GM18507 (cell line): Measurements from ENCODE around the gene PTPRM.

Experiments
- DNase-seq: peaks from one replicate; pipeline ENCODE4 v3.0.0; 2011; ENCODE audit warnings: low read depth; ENCODE audit not compliant: insufficient read length; ENCODE audit errors: extremely low spot score
- FAIRE-seq: peaks from 2 replicates; lab custom pipeline; 2011; peaks lifted over from hg19 to GRCh38; lab: Jason Lieb, UNC

Gene PTPRM

DNA sequence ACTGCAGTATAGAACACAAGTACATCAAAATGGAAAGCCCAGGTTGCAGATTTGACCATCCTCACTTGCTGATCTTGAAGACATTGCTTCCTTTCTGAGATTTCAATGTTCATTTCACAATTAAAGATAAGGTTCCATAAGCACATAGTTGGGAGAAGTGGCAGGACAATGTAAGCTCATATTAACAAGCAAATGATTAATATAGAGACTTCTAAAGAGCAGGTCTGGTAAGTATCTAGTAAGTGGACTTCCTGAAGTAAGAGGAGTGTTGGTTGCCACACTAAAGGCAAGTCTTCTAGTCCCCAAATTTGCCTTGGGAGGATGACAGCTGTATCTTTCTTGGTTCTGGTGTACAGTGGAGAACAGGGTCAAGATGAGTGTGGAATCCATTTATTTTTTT is 1.4 kb upstream of the PTPRM start:
- DNase-seq (no peak), FAIRE-seq (no peak)

- DNase-seq: no peak
- FAIRE-seq: no peak
Observed at GRCh38 chr18:7566244-7566566, 911 bp upstream of the PTPRM start.

DNA sequence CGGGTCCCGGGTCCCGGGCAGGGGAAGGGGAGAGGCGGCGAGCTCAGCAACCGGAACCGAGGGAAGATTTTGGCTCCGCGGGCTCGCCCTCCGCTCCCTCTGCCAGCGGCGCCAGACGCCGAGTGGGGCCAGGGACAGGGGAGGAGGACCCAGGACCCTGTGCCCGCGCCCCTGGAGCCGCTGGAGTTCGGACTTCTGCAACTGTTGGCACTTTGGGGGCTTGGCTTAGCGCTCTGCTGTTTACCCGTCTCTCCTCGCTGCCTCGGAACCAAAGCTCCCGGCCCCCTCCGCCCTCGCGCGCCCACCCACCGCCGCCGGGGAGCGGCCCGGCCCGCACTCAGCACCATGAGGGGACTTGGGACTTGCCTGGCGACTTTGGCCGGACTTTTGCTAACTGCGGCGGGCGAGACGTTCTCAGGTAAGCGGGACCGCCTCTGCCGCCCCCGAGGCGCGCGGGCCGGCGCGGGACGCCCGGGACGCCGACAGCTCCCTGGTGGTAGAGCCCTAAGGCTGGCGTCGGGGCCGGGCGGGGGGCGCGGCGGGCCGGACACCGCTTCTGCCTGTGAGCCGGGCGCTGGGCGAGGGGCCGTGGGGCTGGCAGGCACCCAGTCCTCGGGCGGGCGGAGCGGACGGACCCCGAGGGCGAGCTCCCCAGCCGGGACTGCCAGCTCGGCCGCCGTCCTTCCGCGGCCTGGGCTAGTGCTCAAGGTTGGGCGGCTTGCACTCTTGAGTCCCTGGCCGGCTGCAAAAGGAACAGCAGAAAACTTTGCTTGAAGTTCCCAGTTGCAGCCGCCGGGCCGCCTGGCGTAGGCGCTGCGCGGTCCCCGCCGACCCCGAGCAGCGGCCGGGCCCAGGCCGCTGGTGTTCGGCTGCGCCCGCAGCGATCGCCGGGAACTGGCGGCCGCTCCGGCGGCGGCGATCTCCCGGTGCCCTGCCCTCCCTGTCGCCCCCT is 634 bp downstream of the PTPRM start:
- DNase-seq: no peak
- no peak for FAIRE-seq

DNA sequence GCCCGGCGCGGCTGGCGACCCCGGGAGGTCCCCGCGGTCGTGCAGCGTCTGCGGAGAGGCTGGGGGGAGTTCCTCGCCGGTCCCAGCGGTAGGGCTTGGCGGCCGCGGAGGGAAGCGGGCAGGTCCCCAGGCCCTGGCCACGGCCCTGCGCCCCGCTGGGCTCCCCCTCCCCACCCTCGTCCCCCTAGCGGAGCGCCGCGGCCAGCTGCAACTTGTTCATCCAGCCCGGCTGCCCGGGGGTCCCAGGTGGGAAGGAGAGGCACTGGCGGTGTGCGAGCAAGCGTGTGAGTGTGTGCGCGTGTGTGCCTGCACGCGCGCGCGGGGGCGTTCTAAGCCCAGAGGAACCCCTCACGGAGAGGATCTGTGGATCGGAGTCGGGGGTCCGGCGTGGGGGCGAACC is 1.3 kb downstream of the PTPRM start:
- no peak for FAIRE-seq

DNA sequence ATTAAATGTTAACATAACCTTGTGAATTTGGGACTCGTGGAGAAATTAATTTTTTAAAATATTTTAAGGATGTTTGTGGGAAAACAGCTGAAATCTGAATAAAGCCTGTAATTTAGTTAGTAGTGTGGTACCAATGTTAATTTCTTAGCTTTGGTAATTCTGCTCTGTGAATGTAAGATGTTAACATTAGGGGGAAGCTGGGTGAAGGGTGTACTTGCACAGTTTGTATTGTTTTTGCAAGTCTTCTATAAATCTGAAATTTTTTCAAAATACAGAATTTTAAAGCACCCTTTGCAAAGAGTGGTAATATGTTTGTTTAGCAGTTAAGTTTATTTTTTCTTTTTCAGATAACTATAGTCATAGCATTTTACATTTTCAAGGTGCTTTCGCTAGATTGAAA is 4.5 kb downstream of the PTPRM start:
- no peak for DNase-seq
- FAIRE-seq: no peak

More for the DNA sequence above, 1.3 kb downstream of the PTPRM start:
- no peak for DNase-seq

DNA sequence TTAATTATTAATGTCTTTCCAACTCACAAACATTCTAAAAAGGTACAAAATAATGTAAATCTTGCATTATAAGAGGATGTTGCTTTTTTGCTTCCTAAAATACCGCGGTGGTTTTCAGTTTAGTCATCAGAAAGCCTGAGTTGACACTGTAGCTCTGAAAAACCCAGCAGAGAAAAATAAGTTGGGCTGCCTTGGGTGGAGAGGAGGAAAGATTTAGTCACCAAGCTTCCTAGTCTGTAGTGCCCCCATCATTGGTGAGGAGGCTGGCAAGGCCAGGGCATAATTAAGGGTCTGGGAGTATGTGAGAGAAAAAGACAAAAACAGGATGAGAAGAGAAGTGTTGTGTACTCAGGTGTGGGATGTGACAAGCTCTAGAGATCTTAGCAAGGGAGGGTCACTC is 5.7 kb downstream of the PTPRM start:
- no peak for FAIRE-seq
- no peak for DNase-seq

DNA sequence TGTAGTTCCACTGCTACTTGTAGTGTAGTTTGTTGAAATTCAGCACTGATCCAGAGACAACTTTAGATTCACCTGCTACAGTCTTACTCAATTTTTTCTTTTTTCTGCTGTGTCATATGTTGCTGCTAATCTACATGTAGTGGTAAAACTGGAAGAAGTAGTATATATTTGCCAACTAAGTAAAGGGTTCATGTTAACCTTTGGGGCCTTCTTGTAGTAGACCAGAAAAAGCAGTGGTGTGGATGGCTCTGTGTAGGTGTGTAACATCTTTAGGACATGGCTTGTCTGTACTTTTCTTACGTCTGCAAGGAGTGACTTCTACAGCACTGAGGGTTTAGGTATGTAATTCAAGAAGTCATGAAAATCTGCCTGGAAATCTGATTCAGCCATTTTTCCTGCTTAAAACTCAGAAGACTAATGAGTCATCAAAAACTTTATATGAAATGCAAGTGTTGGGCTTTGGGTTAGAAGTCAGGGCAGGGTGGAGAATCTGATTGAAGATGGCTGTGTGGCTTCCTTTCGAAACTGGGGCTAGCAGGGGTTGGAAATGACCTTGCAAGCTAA is 8.4 kb downstream of the PTPRM start:
- FAIRE-seq: no peak

GRCh38 chr18:7576077-7576476 is 9.0 kb downstream of the PTPRM start:
- FAIRE-seq (no peak), DNase-seq (no peak)

More for the DNA sequence above, 8.4 kb downstream of the PTPRM start:
- no peak for DNase-seq

DNA sequence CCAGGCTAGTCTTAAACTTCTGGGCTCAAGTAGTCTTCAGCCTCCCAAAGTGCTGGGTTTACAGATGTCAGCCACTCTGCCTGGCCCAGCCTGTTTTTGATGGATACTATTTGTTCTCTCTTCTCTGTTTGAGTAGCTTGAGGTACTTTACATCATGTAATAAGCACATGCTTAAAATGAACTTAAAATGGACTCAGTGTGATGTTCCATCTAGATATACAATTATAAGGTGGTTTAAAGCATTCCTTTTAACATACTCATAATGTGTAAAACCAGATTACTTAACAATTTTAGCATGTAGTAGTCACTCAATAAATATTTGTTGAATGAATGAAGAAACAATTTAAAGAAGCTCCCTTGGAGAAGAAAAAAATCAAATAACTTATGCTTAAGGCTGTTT is 9.6 kb downstream of the PTPRM start:
- DNase-seq: no peak

DNA sequence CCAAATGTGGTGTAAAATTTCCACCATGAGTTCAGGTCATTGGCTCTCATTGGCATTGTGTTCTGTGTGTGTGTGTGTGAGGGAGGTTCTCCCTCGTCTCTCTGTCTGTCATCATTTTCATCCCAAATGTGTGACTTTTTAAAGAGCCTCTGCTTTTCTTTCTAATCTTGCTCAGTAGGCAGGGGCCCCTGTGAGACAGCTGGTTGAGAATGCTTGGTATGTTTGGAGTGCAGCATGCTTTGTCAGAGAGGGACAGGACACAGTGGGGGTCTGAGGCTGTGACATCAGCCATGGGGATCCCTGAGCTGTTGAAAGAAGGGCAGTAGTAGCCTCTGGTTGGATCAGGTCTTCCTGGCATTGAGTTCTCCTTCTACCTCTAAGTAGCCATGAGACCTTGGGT is 10.6 kb downstream of the PTPRM start:
- FAIRE-seq (no peak), DNase-seq (no peak)

More for the DNA sequence above, 9.6 kb downstream of the PTPRM start:
- FAIRE-seq: no peak

- DNase-seq (no peak), FAIRE-seq (no peak)
Observed at GRCh38 chr18:7579176-7579917, 12.2 kb downstream of the PTPRM start.

GRCh38 chr18:7579918-7580542 is 12.9 kb downstream of the PTPRM start:
- no peak for FAIRE-seq

DNA sequence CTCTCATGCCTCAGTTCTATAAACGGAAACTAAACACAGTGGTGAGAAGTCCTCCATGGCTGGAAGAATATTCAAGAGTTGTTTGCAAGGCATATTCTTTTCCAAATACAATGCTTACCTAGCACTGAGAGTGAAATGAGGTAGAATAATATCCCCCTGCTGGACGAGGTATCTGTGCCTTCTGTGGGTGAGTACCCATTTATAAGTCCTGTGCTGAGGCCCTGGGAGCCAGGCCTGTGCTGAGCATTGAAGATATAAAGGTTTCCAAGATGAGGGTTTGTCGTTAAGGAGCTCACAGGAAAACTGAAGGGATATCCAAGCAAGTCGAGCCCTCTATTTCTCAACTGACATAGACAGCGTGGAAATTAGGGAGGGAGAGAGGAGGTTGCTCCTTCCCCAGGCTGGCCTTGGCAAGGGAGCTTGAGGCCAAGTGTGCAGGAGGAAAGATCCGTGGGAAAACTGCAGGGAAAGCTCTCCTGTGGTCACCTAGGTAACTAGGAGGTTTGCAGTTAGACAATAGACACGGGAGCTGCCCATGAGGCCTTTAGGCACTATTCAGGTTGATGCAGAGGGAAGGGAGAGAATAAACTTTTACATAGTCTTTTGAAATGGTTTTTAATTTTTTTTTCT is 17.6 kb downstream of the PTPRM start:
- DNase-seq (no peak), FAIRE-seq (no peak)

More at GRCh38 chr18:7579918-7580542, 12.9 kb downstream of the PTPRM start:
- no peak for DNase-seq

GRCh38 chr18:7585276-7585670 is 18.2 kb downstream of the PTPRM start:
- FAIRE-seq: no peak

GRCh38 chr18:7586379-7586778 is 19.3 kb downstream of the PTPRM start:
- FAIRE-seq: no peak
- no peak for DNase-seq

More at GRCh38 chr18:7585276-7585670, 18.2 kb downstream of the PTPRM start:
- DNase-seq: no peak

GRCh38 chr18:7590826-7591560 is 23.9 kb downstream of the PTPRM start:
- FAIRE-seq: no peak
- DNase-seq: no peak

GRCh38 chr18:7592305-7593071 is 25.4 kb downstream of the PTPRM start:
- DNase-seq: no peak
- FAIRE-seq: no peak

- FAIRE-seq: no peak
- no peak for DNase-seq
Observed at GRCh38 chr18:7593218-7593819, 26.2 kb downstream of the PTPRM start.
